Measurements from ENCODE around the gene CYSLTR2.

- no peak for TF ChIP-seq EZH2 (IDR thresholded peaks at IDR 0.05; ENCODE audit: insufficient read depth, poor library complexity, severe bottlenecking)
- no peak for TF ChIP-seq EZH2phosphoT487 (IDR thresholded peaks at IDR 0.05; ENCODE audit: insufficient read depth, low read depth)
Observed at GRCh38 chr13:48647625-48648024, 6.1 kb upstream of the CYSLTR2 start.
